ENCODE results near the gene INO80.

GRCh38 chr15:41102854-41103253 is 13.2 kb downstream of the INO80 start:
- TF ChIP-seq, protein P1, sequence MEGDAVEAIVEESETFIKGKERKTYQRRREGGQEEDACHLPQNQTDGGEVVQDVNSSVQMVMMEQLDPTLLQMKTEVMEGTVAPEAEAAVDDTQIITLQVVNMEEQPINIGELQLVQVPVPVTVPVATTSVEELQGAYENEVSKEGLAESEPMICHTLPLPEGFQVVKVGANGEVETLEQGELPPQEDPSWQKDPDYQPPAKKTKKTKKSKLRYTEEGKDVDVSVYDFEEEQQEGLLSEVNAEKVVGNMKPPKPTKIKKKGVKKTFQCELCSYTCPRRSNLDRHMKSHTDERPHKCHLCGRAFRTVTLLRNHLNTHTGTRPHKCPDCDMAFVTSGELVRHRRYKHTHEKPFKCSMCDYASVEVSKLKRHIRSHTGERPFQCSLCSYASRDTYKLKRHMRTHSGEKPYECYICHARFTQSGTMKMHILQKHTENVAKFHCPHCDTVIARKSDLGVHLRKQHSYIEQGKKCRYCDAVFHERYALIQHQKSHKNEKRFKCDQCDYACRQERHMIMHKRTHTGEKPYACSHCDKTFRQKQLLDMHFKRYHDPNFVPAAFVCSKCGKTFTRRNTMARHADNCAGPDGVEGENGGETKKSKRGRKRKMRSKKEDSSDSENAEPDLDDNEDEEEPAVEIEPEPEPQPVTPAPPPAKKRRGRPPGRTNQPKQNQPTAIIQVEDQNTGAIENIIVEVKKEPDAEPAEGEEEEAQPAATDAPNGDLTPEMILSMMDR (conservative IDR thresholded peaks at IDR 0.05; ENCODE audit: low read length), result no peak
- no peak for TF ChIP-seq EZH2phosphoT487 (IDR thresholded peaks at IDR 0.05; ENCODE audit: borderline replicate concordance)

Data from Loucy (cell line).